Type B pancreatic cell (in vitro differentiated cells): Measurements from ENCODE around the gene FAM234B. TPM values are rescaled to one million over a fixed set of nuclear protein-coding genes. Genes with fewer than 3 reads are reported as not detected.
A peak's percentile ranks its signal among the peaks of the same experiment; 100 is the strongest.

Experiments used
- DNase-seq: peaks from one replicate; pipeline ENCODE4 v3.0.0; 2021; ENCODE audit warnings: mixed read lengths; ENCODE audit not compliant: unreplicated experiment; ENCODE audit errors: extremely low spot score
- H3K27ac Mint-ChIP-seq: 2 replicates; pipeline ENCODE4 v1.8.0; 2021; ENCODE audit warnings: mild to moderate bottlenecking, mixed read lengths
- H3K27me3 Mint-ChIP-seq: 2 replicates; pipeline ENCODE4 v1.8.0; 2021; ENCODE audit warnings: mixed read lengths
- H3K36me3 Mint-ChIP-seq: 2 replicates; pipeline ENCODE4 v1.8.0; 2021; ENCODE audit warnings: mixed read lengths
- H3K4me1 Mint-ChIP-seq: one replicate; pipeline ENCODE4 v1.8.0; 2021; ENCODE audit warnings: mixed read lengths; ENCODE audit not compliant: unreplicated experiment
- H3K4me3 Mint-ChIP-seq: 2 replicates; pipeline ENCODE4 v1.8.0; 2021; ENCODE audit warnings: mild to moderate bottlenecking, mixed read lengths
- H3K9me3 Mint-ChIP-seq: 2 replicates; pipeline ENCODE4 v1.8.0; 2021; ENCODE audit warnings: mixed read lengths
- CTCF ChIP-seq: fragments of 200-600 bp; sonication (generic); conservative IDR thresholded peaks from 2 replicates; pipeline ENCODE4 v1.5.0; 2021; ENCODE audit warnings: antibody characterized with exemption, mild to moderate bottlenecking
- total RNA-seq: library from RNA; stranded (reverse); gene quantifications from 2 replicates; pipeline ENCODE4 v1.2.1, GENCODE V29; 2021; ENCODE audit warnings: low replicate concordance

Gene FAM234B
- total RNA-seq, 1 donor from 2014 or later: 11.9 TPM

- H3K36me3 Mint-ChIP-seq: peaks cover 46% of the 10 kb centered on the region
- TF ChIP-seq CTCF: no peak
- peaks cover 7% of the 10 kb centered on the region for H3K27me3 Mint-ChIP-seq
- peak overlapping the region; percentile 14 for H3K27ac Mint-ChIP-seq
- H3K4me3 Mint-ChIP-seq: peak overlapping the region; percentile 96
- H3K9me3 Mint-ChIP-seq: no peaks in the 10 kb centered on the region
- H3K4me1 Mint-ChIP-seq: peaks cover 17% of the 10 kb centered on the region
- DNase-seq: no peak
These were observed 45.9 kb upstream of the FAM234B start for GRCh38 chr12:12998248-12998647.

- Mint-ChIP-seq H3K27me3 (peaks cover 7% of the 10 kb centered on the region), H3K36me3 (peaks cover 38% of the 10 kb centered on the region), H3K4me1 (peaks cover 17% of the 10 kb centered on the region), H3K27ac (peak overlapping the region; percentile 92), H3K9me3 (no peaks in the 10 kb centered on the region), H3K4me3 (peak overlapping the region; percentile 96)
- no peak for TF ChIP-seq CTCF
- DNase-seq: no peak
These were observed 44.8 kb upstream of the FAM234B start for GRCh38 chr12:12999271-12999958.

DNA sequence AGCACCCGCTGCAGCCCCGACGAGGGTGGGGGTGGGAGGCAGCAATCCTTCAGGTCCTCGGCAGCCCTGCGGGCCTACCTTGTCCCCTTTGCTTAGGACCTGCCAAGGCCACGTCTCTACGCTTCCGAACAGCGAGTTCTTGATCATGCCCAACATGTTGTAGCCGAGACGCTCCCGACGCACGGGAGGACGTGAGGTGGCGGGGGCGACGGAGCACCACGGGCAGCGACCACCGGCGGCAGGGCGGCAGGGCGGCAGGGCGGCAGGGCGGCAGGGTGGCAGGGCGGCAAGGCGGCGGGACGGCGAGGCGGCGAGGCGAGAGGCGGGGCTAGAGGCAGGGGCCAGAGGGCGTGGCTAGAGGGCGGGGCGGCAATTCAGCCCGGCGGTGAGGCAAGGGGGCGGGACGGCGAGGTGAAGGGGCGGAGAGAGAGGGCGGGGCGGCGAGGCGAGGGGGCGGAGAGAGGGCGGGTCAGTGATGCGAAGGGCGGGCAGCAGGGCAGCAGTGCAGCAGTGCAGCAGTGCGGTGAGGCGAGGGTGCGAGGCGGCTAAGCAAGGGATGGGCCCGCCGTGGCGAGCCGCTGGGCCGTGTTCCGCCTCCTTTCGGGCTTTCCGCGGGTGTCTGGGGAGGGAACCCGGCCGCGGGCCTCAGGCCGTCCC is 44.1 kb upstream of the FAM234B start, which contains the start of gene HEBP1:
TSS of gene HEBP1 (minus strand) at position 307 of the 657 bp plus-strand sequence. CDS start at position 156, 151 bp downstream.
- no peak for TF ChIP-seq CTCF
- peak within 1 kb of the TSS; percentile 92 for H3K27ac Mint-ChIP-seq
- peaks cover 34% of the 10 kb centered on the region for H3K36me3 Mint-ChIP-seq
- DNase-seq: peak; percentile 98
- no peaks in the 10 kb centered on the region for H3K9me3 Mint-ChIP-seq
- peak within 1 kb of the TSS; percentile 96 for H3K4me3 Mint-ChIP-seq
- peaks cover 7% of the 10 kb centered on the region for H3K27me3 Mint-ChIP-seq
- H3K4me1 Mint-ChIP-seq: peaks cover 17% of the 10 kb centered on the region

- no peaks in the 10 kb centered on the region for H3K9me3 Mint-ChIP-seq
- no peak for TF ChIP-seq CTCF
These were observed 43.6 kb upstream of the FAM234B start for GRCh38 chr12:13000616-13000924.

GRCh38 chr12:13000925-13001774 is 43.0 kb upstream of the FAM234B start:
- peak; percentile 55 for TF ChIP-seq CTCF
- peaks cover 17% of the 10 kb centered on the region for H3K4me1 Mint-ChIP-seq

More at GRCh38 chr12:13000616-13000924, 43.6 kb upstream of the FAM234B start:
- Mint-ChIP-seq H3K27ac (peak overlapping the region; percentile 92), H3K4me1 (peaks cover 17% of the 10 kb centered on the region), H3K4me3 (peak overlapping the region; percentile 96), H3K36me3 (peaks cover 31% of the 10 kb centered on the region), H3K27me3 (peaks cover 7% of the 10 kb centered on the region)
- no peak for DNase-seq

More at GRCh38 chr12:13000925-13001774, 43.0 kb upstream of the FAM234B start:
- peak; percentile 72 for DNase-seq
- Mint-ChIP-seq H3K36me3 (peaks cover 31% of the 10 kb centered on the region), H3K27ac (peak overlapping the region; percentile 92), H3K4me3 (peak overlapping the region; percentile 96), H3K27me3 (peaks cover 7% of the 10 kb centered on the region), H3K9me3 (no peaks in the 10 kb centered on the region)
